SK-N-SH (cell line): Measurements from ENCODE around the gene SNTG2. TPM values are rescaled to one million over a fixed set of nuclear protein-coding genes. Genes with fewer than 3 reads are reported as not detected.

Source experiments
- CTCF ChIA-PET: fragments of 300-600, 350-600 bp; formaldehyde crosslinking; extraction: SDS; loops from one replicate; lab custom pipeline; 2021; lab: Yijun Ruan, JAX
- POLR2A ChIA-PET: fragments of 350-600 bp; sonication (Branson Sonifier 250); formaldehyde crosslinking; extraction: SDS; loops from one replicate; lab custom pipeline; 2020; ENCODE audit warnings: antibody characterized with exemption, inconsistent platforms; lab: Yijun Ruan, JAX
- DNase-seq: peaks from one replicate; pipeline ENCODE4 v3.0.0; 2012
- H2AFZ ChIP-seq: fragments of 200-600 bp; sonication (generic); 2 replicates; pipeline ENCODE4 v1.8.1; 2016; ENCODE audit warnings: antibody characterized with exemption, mild to moderate bottlenecking, low read depth
- H3F3A ChIP-seq: fragments of 200-600 bp; sonication (generic); replicated peaks from 2 replicates; pipeline ENCODE3; 2016; ENCODE audit warnings: antibody characterized with exemption, mild to moderate bottlenecking; ENCODE audit not compliant: insufficient read depth
- H3K27ac ChIP-seq, 2 experiments: fragments of 200-500 bp in 1 of 2; fragments of 200-600 bp in 1 of 2; sonication (Bioruptor generic) in 1 of 2; sonication (generic), shearing (Covaris generic) in 1 of 2; 2 replicates each; pipeline versions ENCODE4 v1.5.1 to v1.6.1; 2014 to 2016; ENCODE audit warnings: low read depth in 2 of 2, inconsistent platforms in 1 of 2, low read length in 1 of 2, mild to moderate bottlenecking in 1 of 2, mixed read lengths in 1 of 2
- H3K27me3 ChIP-seq: fragments of 200-600 bp; sonication (generic), shearing (Covaris generic); 2 replicates; pipeline ENCODE4 v1.6.1; 2016; ENCODE audit warnings: mixed run types; ENCODE audit not compliant: insufficient read depth
- H3K36me3 ChIP-seq, 2 experiments: fragments of 200-500 bp in 1 of 2; fragments of 200-600 bp in 1 of 2; sonication (Bioruptor generic) in 1 of 2; sonication (generic) in 1 of 2; replicated peaks in 1 of 2; 2 replicates each; pipeline versions ENCODE3 to v1.5.1; 2014 to 2016; ENCODE audit warnings: low read length in 1 of 2, mild to moderate bottlenecking in 1 of 2; ENCODE audit not compliant: insufficient read depth in 2 of 2, control insufficient read depth in 1 of 2
- H3K4me1 ChIP-seq, 2 experiments: fragments of 200-500 bp in 1 of 2; fragments of 200-600 bp in 1 of 2; sonication (Bioruptor generic) in 1 of 2; sonication (generic), shearing (Covaris generic) in 1 of 2; 2 replicates each; pipeline versions ENCODE4 v1.5.1 to v1.6.1; 2014 to 2016; ENCODE audit warnings: low read depth in 1 of 2, low read length in 1 of 2, mixed run types in 1 of 2; ENCODE audit not compliant: insufficient read depth in 2 of 2, control insufficient read depth in 1 of 2
- H3K4me2 ChIP-seq: fragments of 200-600 bp; sonication (generic), shearing (Covaris generic); 2 replicates; pipeline ENCODE4 v1.6.1; 2017; ENCODE audit warnings: mixed run types
- H3K4me3 ChIP-seq, 2 experiments: fragments of 200-500 bp in 1 of 2; fragments of 200-600 bp in 1 of 2; sonication (Bioruptor generic) in 1 of 2; sonication (generic), shearing (Covaris generic) in 1 of 2; 2 replicates each; pipeline versions ENCODE4 v1.5.1 to v1.8.1; 2014 to 2016; ENCODE audit warnings: low read depth in 2 of 2, inconsistent platforms in 1 of 2, low read length in 1 of 2, mild to moderate bottlenecking in 1 of 2, mixed read lengths in 1 of 2, moderate library complexity in 1 of 2
- H3K79me2 ChIP-seq: fragments of 200-600 bp; sonication (generic); 2 replicates; pipeline ENCODE4 v1.8.1; 2017; ENCODE audit warnings: mild to moderate bottlenecking; ENCODE audit not compliant: insufficient read depth
- H3K9ac ChIP-seq: fragments of 200-600 bp; sonication (generic); 2 replicates; pipeline ENCODE4 v1.6.1; 2017; ENCODE audit warnings: mixed run types
- H3K9me2 ChIP-seq: fragments of 200-600 bp; sonication (generic); 2 replicates; pipeline ENCODE4 v1.6.1; 2017; ENCODE audit warnings: mixed run types
- H3K9me3 ChIP-seq: fragments of 200-600 bp; sonication (generic); 2 replicates; pipeline ENCODE4 v1.6.1; 2017; ENCODE audit warnings: mixed run types, mild to moderate bottlenecking, moderate library complexity
- H4K20me1 ChIP-seq: fragments of 200-600 bp; sonication (generic); 2 replicates; pipeline ENCODE4 v1.6.1; 2017; ENCODE audit warnings: mild to moderate bottlenecking, mixed run types; ENCODE audit not compliant: insufficient read depth
- EP300 ChIP-seq, 2 experiments: IDR thresholded peaks; 2 replicates each; pipeline versions ENCODE4 v1.4.0 to v1.6.1; 2012; ENCODE audit warnings: borderline replicate concordance in 1 of 2, low read depth in 1 of 2, low read length in 1 of 2
- EZH2phosphoT487 ChIP-seq: fragments of 200-600 bp; sonication (generic); IDR thresholded peaks from 2 replicates; pipeline ENCODE4 v1.6.1; 2017; ENCODE audit warnings: low read depth, mixed run types, mild to moderate bottlenecking, antibody characterized with exemption, moderate library complexity, borderline replicate concordance
- FOSL2 ChIP-seq: IDR thresholded peaks from 2 replicates; pipeline ENCODE4 v1.4.0; 2012; ENCODE audit warnings: low read depth, mild to moderate bottlenecking, moderate library complexity, borderline replicate concordance
- FOXJ3 ChIP-seq: sonication (generic); formaldehyde crosslinking; IDR thresholded peaks from 2 replicates; pipeline ENCODE4 v1.5.1; 2020; ENCODE audit warnings: mild to moderate bottlenecking, missing genetic modification reagents
- GABPA ChIP-seq: IDR thresholded peaks from 2 replicates; pipeline ENCODE4 v1.4.0; 2012; ENCODE audit warnings: low read depth, mild to moderate bottlenecking
- GATA2 ChIP-seq: sonication (generic); formaldehyde crosslinking; IDR thresholded peaks from 2 replicates; pipeline ENCODE4 v1.5.0; 2020; ENCODE audit warnings: mild to moderate bottlenecking, missing genetic modification reagents
- RCOR1 ChIP-seq: fragments of 150-350 bp; IDR thresholded peaks from 2 replicates; pipeline ENCODE4 v1.6.1; 2017; ENCODE audit warnings: antibody characterized with exemption, low read length
- TAF1 ChIP-seq: IDR thresholded peaks from 2 replicates; pipeline ENCODE4 v1.6.1; 2012; ENCODE audit warnings: low read depth, mild to moderate bottlenecking, low read length, moderate library complexity, borderline replicate concordance
- TEAD4 ChIP-seq: IDR thresholded peaks from 2 replicates; pipeline ENCODE4 v1.4.0; 2012; ENCODE audit warnings: mild to moderate bottlenecking, borderline replicate concordance; ENCODE audit not compliant: insufficient read depth
- YY1 ChIP-seq: IDR thresholded peaks from 2 replicates; pipeline ENCODE4 v1.4.0; 2012; ENCODE audit warnings: low read depth, mild to moderate bottlenecking
- ZBTB33 ChIP-seq: IDR thresholded peaks from 2 replicates; pipeline ENCODE4 v1.4.0; 2012; ENCODE audit warnings: low read depth, borderline replicate concordance
- WGBS: methylation state at CpG from one replicate; pipeline ENCODE4 v1.1.6; 2017; ENCODE audit warnings: low lambda C conversion rate; 5-methylcytosine and 5-hydroxymethylcytosine counted together
- polyA plus RNA-seq, 3 experiments: library from polyadenylated mRNA; depleted of rRNA; stranded (reverse); fragments of >200 nt; gene quantifications; 2 replicates each; pipeline ENCODE4 v1.2.3, GENCODE V29; 2012
- TF ChIP-seq, protein P1 (sequence below): IDR thresholded peaks from 2 replicates; pipeline ENCODE4 v1.4.0; 2012; ENCODE audit warnings: low read depth
- TF ChIP-seq, protein P2 (sequence below): IDR thresholded peaks from 2 replicates; pipeline ENCODE4 v1.6.1; 2012; ENCODE audit warnings: mild to moderate bottlenecking, low read depth, low read length, moderate library complexity
- TF ChIP-seq, protein P3 (sequence below): IDR thresholded peaks from 2 replicates; pipeline ENCODE4; 2012
- TF ChIP-seq, protein P4 (sequence below): fragments of 150-350 bp; IDR thresholded peaks from 2 replicates; pipeline ENCODE4 v1.6.1; 2017; ENCODE audit warnings: antibody characterized with exemption, low read length, low read depth, borderline replicate concordance

Gene SNTG2
- polyA plus RNA-seq, 1 of the 3 experiments (the other 2 are of a cell fraction): not detected

DNA sequence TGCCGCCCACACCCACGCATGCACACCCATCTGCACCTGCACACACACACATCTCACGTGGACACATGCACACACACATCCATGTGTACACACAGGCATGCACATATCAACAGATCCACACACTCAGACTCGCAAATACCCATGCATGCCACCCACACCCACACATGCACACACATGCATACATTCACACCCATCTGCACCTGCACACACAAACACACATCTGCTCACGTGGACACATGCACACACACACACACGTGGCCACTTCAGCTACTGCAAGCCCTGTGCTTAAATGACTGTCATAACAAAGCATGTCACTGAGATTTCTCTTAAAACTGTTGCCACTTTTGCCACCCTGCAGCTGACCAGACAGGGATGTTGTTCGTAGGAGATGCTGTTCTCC, 186.6 kb downstream of the SNTG2 start:
- ChIA-PET CTCF (interaction anchor here (0.9 to 4.7 kb wide), 3 partner anchors 183 to 414 kb away, joined by 3 to 32 read pairs (median 4); no protein-coding TSS in a partner anchor), POLR2A (no interaction called here)

More for the DNA sequence above, 186.6 kb downstream of the SNTG2 start:
- H2AFZ ChIP-seq: no peak overlapping the region
- DNase-seq: no peak
- no peak overlapping the region for H3K4me2 ChIP-seq
- no peaks in the 10 kb centered on the region for H4K20me1 ChIP-seq
- no peak for TF ChIP-seq TAF1
- TF ChIP-seq GABPA: no peak
- TF ChIP-seq GATA2 (CRISPR knock-in tag): no peak
- TF ChIP-seq EP300 (IDR thresholded peaks at IDR 0.05; ENCODE audit: borderline replicate concordance in 1 of 2, low read depth in 1 of 2, low read length in 1 of 2): no peak
- no peak for TF ChIP-seq YY1
- TF ChIP-seq, protein P1, sequence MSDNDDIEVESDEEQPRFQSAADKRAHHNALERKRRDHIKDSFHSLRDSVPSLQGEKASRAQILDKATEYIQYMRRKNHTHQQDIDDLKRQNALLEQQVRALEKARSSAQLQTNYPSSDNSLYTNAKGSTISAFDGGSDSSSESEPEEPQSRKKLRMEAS: no peak
- TF ChIP-seq, protein P2, sequence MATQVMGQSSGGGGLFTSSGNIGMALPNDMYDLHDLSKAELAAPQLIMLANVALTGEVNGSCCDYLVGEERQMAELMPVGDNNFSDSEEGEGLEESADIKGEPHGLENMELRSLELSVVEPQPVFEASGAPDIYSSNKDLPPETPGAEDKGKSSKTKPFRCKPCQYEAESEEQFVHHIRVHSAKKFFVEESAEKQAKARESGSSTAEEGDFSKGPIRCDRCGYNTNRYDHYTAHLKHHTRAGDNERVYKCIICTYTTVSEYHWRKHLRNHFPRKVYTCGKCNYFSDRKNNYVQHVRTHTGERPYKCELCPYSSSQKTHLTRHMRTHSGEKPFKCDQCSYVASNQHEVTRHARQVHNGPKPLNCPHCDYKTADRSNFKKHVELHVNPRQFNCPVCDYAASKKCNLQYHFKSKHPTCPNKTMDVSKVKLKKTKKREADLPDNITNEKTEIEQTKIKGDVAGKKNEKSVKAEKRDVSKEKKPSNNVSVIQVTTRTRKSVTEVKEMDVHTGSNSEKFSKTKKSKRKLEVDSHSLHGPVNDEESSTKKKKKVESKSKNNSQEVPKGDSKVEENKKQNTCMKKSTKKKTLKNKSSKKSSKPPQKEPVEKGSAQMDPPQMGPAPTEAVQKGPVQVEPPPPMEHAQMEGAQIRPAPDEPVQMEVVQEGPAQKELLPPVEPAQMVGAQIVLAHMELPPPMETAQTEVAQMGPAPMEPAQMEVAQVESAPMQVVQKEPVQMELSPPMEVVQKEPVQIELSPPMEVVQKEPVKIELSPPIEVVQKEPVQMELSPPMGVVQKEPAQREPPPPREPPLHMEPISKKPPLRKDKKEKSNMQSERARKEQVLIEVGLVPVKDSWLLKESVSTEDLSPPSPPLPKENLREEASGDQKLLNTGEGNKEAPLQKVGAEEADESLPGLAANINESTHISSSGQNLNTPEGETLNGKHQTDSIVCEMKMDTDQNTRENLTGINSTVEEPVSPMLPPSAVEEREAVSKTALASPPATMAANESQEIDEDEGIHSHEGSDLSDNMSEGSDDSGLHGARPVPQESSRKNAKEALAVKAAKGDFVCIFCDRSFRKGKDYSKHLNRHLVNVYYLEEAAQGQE: no peak
- TF ChIP-seq FOSL2: no peak
- no peak for TF ChIP-seq RCOR1
- TF ChIP-seq FOXJ3 (CRISPR knock-in tag): no peak
- no peak for TF ChIP-seq EZH2phosphoT487
- TF ChIP-seq TEAD4: no peak
- TF ChIP-seq, protein P3, sequence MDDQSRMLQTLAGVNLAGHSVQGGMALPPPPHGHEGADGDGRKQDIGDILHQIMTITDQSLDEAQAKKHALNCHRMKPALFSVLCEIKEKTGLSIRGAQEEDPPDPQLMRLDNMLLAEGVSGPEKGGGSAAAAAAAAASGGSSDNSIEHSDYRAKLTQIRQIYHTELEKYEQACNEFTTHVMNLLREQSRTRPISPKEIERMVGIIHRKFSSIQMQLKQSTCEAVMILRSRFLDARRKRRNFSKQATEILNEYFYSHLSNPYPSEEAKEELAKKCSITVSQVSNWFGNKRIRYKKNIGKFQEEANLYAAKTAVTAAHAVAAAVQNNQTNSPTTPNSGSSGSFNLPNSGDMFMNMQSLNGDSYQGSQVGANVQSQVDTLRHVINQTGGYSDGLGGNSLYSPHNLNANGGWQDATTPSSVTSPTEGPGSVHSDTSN: no peak
- no peak for TF ChIP-seq ZBTB33
- TF ChIP-seq, protein P4, sequence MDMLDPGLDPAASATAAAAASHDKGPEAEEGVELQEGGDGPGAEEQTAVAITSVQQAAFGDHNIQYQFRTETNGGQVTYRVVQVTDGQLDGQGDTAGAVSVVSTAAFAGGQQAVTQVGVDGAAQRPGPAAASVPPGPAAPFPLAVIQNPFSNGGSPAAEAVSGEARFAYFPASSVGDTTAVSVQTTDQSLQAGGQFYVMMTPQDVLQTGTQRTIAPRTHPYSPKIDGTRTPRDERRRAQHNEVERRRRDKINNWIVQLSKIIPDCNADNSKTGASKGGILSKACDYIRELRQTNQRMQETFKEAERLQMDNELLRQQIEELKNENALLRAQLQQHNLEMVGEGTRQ: no peak
- H3K27ac ChIP-seq: no peak overlapping the region
- H3K27me3 ChIP-seq: no peaks in the 10 kb centered on the region
- no peaks in the 10 kb centered on the region for H3K79me2 ChIP-seq
- H3K9ac ChIP-seq: no peak overlapping the region
- H3K4me3 ChIP-seq: no peak overlapping the region
- H3K36me3 ChIP-seq: no peaks in the 10 kb centered on the region
- no peaks in the 10 kb centered on the region for H3F3A ChIP-seq
- 24% methylated on average over 7 of the region's 7 CpGs for WGBS
- H3K9me2 ChIP-seq: no peaks in the 10 kb centered on the region
- peaks cover 0 to 3% of the 10 kb centered on the region in 2 experiments; a peak in 1 of 4 replicates for H3K4me1 ChIP-seq
- H3K9me3 ChIP-seq: no peaks in the 10 kb centered on the region
